Liver (tissue), 9 donors: ENCODE results near the gene FLNA. TPM values are rescaled to one million over a fixed set of nuclear protein-coding genes. Genes with fewer than 3 reads are reported as not detected.

Experiments used
- DNase-seq: peaks from one replicate; pipeline ENCODE4 v3.0.0-alpha.2; 2017; ENCODE audit warnings: low spot score
- H3K27ac ChIP-seq, 2 donors: one replicate each; pipeline ENCODE4 v1.7.0; 2013; ENCODE audit warnings: inconsistent platforms in 2 of 2, low read length in 2 of 2, control low read depth in 1 of 2, low read depth in 1 of 2, mild to moderate bottlenecking in 1 of 2
- H3K27me3 ChIP-seq, 4 donors: one replicate each; pipeline versions ENCODE4 v1.6.1 to v1.7.0; 2013; ENCODE audit warnings: low read length in 3 of 4, inconsistent platforms in 1 of 4, mild to moderate bottlenecking in 1 of 4, moderate library complexity in 1 of 4; ENCODE audit not compliant: control insufficient read depth in 4 of 4, insufficient read depth in 4 of 4
- H3K36me3 ChIP-seq, 4 donors: one replicate each; pipeline versions ENCODE4 v1.6.1 to v1.7.0; 2013; ENCODE audit warnings: low read length in 3 of 4, mild to moderate bottlenecking in 3 of 4, low read depth in 1 of 4, moderate library complexity in 1 of 4; ENCODE audit not compliant: control insufficient read depth in 4 of 4, insufficient read depth in 3 of 4
- H3K4me1 ChIP-seq, 4 donors: one replicate each; pipeline versions ENCODE4 v1.6.1 to v1.7.0; 2013; ENCODE audit warnings: low read length in 3 of 4, mild to moderate bottlenecking in 3 of 4, moderate library complexity in 1 of 4; ENCODE audit not compliant: control insufficient read depth in 4 of 4, insufficient read depth in 4 of 4
- H3K4me3 ChIP-seq, 3 donors: one replicate each; pipeline versions ENCODE4 v1.6.1 to v1.7.0; 2013; ENCODE audit warnings: low read length in 3 of 3, control low read depth in 1 of 3, low read depth in 1 of 3, mild to moderate bottlenecking in 1 of 3
- H3K9ac ChIP-seq, 2 donors: one replicate each; pipeline ENCODE4 v1.7.0; 2013; ENCODE audit warnings: low read length in 2 of 2, mild to moderate bottlenecking in 2 of 2, moderate library complexity in 2 of 2, control low read depth in 1 of 2, low read depth in 1 of 2
- H3K9me3 ChIP-seq, 4 donors: one replicate each; pipeline versions ENCODE4 v1.6.1 to v1.7.0; 2013; ENCODE audit warnings: low read length in 3 of 4; ENCODE audit not compliant: control insufficient read depth in 4 of 4
- FOXA1 ChIP-seq: IDR thresholded peaks from 2 replicates; pipeline ENCODE4 v1.6.1; 2016; ENCODE audit warnings: antibody characterized with exemption
- FOXA2 ChIP-seq: IDR thresholded peaks from 2 replicates; pipeline ENCODE4 v1.6.1; 2016; ENCODE audit warnings: antibody characterized with exemption
- GABPA ChIP-seq, 2 donors: IDR thresholded peaks in 1 of 2; conservative IDR thresholded peaks in 1 of 2; 2 replicates each; pipeline ENCODE4 v1.6.1; 2016; ENCODE audit warnings: antibody characterized with exemption in 2 of 2, mild to moderate bottlenecking in 1 of 2, moderate library complexity in 1 of 2
- HNF4A ChIP-seq, 2 donors: conservative IDR thresholded peaks; 2 replicates each; pipeline ENCODE4 v1.6.1; 2016; ENCODE audit warnings: antibody characterized with exemption in 2 of 2, mild to moderate bottlenecking in 2 of 2
- JUND ChIP-seq, 2 donors: IDR thresholded peaks; 2 replicates each; pipeline ENCODE4 v1.6.1; 2016; ENCODE audit warnings: antibody characterized with exemption in 2 of 2
- NR2F2 ChIP-seq: IDR thresholded peaks from 2 replicates; pipeline ENCODE4 v1.6.1; 2016; ENCODE audit warnings: antibody characterized with exemption
- RAD21 ChIP-seq, 2 donors: IDR thresholded peaks; 2 replicates each; pipeline ENCODE4 v1.6.1; 2016; ENCODE audit warnings: antibody characterized with exemption in 2 of 2, mild to moderate bottlenecking in 2 of 2
- RXRA ChIP-seq, 2 donors: IDR thresholded peaks; 2 replicates each; pipeline ENCODE4 v1.6.1; 2017 to 2018; ENCODE audit warnings: antibody characterized with exemption in 2 of 2, mild to moderate bottlenecking in 1 of 2
- SP1 ChIP-seq: IDR thresholded peaks from 2 replicates; pipeline ENCODE4 v1.6.1; 2018; ENCODE audit warnings: antibody characterized with exemption, mild to moderate bottlenecking
- TAF1 ChIP-seq: conservative IDR thresholded peaks from 2 replicates; pipeline ENCODE4 v1.6.1; 2016; ENCODE audit warnings: antibody characterized with exemption, mild to moderate bottlenecking
- WGBS: extraction: QIAGEN DNeasy Blood & Tissue Kit; methylation state at CpG from one replicate; pipeline ENCODE4 v1.1.7; 2013; 5-methylcytosine and 5-hydroxymethylcytosine counted together
- polyA plus RNA-seq, 2 donors: library from polyadenylated mRNA; stranded (reverse) in 1 of 2; unstranded in 1 of 2; fragments of 200-250 nt in 1 of 2; fragments of >200 nt in 1 of 2; fragmentation: Nextera tagmentation in 1 of 2; extraction: Ambion mirVana in 1 of 2; gene quantifications; one replicate each; pipeline versions ENCODE4 v1.2.1 to v1.2.3, GENCODE V29; 2013 to 2015
- total RNA-seq, 2 donors: library from RNA; depleted of rRNA; stranded (reverse); fragments of >200 nt; gene quantifications; one replicate each; pipeline ENCODE4 v1.2.3, GENCODE V29; 2014
- TF ChIP-seq, protein P1 (sequence below): fragments of 150-350 bp; IDR thresholded peaks from 2 replicates; pipeline ENCODE4 v1.5.1; 2017; ENCODE audit warnings: improper control_type of control experiment, low read depth, low read length; ENCODE audit not compliant: missing input control
- TF ChIP-seq, protein P2 (sequence below): IDR thresholded peaks from 2 replicates; pipeline ENCODE4 v1.6.1; 2016; ENCODE audit warnings: antibody characterized with exemption
- TF ChIP-seq, protein P3 (sequence below): IDR thresholded peaks from 2 replicates; pipeline ENCODE4 v1.6.1; 2016; ENCODE audit warnings: antibody characterized with exemption
- TF ChIP-seq, protein P4 (sequence below): IDR thresholded peaks from 2 replicates; pipeline ENCODE4 v1.6.1; 2016; ENCODE audit warnings: antibody characterized with exemption
- donor health status: healthy.
- donor health status: healthy.
- donor health status: healthy.
- donor health status: healthy.
- donor health status: healthy.

FLNA gene
- total and polyA plus RNA-seq, 4 donors, result 23.4 to 152 (median 118) TPM

DNA sequence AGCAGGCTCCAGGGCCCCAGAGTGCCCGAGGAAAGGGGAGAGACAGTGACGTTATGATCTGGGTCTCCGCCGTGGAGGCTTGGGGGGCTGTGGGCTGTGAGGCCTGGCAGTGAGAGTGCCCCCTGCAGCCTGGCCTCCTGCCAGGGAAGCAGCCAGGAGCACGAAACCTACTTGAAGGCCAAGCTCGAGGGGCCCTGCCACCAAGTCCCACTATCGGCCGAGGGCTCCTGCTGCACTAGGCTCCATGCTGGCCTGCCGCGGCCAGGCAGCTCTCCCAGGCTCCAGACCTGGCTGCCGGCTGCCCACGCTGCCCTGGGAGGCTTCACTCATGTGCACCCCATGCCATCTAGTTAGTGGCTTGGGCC is 18.7 kb downstream of the FLNA start (continued):
- TF ChIP-seq, protein P1, sequence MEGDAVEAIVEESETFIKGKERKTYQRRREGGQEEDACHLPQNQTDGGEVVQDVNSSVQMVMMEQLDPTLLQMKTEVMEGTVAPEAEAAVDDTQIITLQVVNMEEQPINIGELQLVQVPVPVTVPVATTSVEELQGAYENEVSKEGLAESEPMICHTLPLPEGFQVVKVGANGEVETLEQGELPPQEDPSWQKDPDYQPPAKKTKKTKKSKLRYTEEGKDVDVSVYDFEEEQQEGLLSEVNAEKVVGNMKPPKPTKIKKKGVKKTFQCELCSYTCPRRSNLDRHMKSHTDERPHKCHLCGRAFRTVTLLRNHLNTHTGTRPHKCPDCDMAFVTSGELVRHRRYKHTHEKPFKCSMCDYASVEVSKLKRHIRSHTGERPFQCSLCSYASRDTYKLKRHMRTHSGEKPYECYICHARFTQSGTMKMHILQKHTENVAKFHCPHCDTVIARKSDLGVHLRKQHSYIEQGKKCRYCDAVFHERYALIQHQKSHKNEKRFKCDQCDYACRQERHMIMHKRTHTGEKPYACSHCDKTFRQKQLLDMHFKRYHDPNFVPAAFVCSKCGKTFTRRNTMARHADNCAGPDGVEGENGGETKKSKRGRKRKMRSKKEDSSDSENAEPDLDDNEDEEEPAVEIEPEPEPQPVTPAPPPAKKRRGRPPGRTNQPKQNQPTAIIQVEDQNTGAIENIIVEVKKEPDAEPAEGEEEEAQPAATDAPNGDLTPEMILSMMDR, result no peak
- TF ChIP-seq HNF4A (conservative IDR thresholded peaks at IDR 0.05), result no peak
- TF ChIP-seq JUND (IDR thresholded peaks at IDR 0.05), result no peak
- TF ChIP-seq GABPA (IDR thresholded peaks at IDR 0.05 in 1 of 2, conservative IDR thresholded peaks at IDR 0.05 in 1 of 2), result no peak
- TF ChIP-seq, protein P2, sequence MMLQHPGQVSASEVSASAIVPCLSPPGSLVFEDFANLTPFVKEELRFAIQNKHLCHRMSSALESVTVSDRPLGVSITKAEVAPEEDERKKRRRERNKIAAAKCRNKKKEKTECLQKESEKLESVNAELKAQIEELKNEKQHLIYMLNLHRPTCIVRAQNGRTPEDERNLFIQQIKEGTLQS, result no peak
- no peak for TF ChIP-seq RXRA (IDR thresholded peaks at IDR 0.05)
- TF ChIP-seq SP1, result no peak
- no peak for TF ChIP-seq FOXA2
- no peak for TF ChIP-seq FOXA1
- TF ChIP-seq, protein P3, sequence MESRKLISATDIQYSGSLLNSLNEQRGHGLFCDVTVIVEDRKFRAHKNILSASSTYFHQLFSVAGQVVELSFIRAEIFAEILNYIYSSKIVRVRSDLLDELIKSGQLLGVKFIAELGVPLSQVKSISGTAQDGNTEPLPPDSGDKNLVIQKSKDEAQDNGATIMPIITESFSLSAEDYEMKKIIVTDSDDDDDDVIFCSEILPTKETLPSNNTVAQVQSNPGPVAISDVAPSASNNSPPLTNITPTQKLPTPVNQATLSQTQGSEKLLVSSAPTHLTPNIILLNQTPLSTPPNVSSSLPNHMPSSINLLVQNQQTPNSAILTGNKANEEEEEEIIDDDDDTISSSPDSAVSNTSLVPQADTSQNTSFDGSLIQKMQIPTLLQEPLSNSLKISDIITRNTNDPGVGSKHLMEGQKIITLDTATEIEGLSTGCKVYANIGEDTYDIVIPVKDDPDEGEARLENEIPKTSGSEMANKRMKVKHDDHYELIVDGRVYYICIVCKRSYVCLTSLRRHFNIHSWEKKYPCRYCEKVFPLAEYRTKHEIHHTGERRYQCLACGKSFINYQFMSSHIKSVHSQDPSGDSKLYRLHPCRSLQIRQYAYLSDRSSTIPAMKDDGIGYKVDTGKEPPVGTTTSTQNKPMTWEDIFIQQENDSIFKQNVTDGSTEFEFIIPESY, result no peak

DNA sequence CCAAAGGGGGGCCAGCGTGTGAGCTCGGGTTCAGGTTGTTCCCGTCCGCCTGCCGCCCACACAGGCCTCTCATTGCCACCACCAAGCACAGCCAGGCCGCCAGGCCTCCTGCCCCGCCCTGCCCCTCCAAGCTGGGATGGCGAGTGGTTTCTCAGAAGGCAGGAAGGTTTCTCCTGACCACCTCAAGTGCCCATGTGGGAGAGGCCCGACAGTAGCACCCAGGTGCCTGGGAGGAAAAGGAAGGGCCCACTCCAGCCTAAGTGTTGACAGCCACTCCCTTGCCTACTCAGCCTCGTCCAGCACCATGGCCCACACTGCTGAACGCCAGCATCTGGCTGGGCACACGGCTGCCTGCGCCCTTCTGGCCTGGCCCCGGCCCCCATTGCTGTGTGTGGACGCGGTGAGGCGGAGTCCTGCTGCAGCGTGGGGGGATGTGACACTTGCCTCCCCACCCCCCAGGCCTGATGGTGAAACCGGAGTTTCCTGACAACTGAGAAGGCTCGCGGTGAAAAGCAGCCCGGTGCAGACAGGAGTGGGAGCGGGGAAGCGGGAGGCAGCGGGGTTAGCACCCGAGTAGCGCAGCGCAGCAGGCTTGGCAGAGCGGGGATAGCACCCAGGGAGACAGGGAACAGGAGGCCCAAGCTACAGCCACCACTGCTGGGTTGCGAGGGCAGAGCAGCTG is 19.2 kb downstream of the FLNA start:
- no peaks in the 10 kb centered on the region for H3K9me3 ChIP-seq
- 88% methylated on average over 30 of the region's 30 CpGs for WGBS
- no peak overlapping the region for H3K27ac ChIP-seq
- no peak overlapping the region for H3K9ac ChIP-seq
- no peak for DNase-seq
- TF ChIP-seq GABPA (IDR thresholded peaks at IDR 0.05 in 1 of 2, conservative IDR thresholded peaks at IDR 0.05 in 1 of 2), result no peak
- TF ChIP-seq NR2F2, result no peak
- TF ChIP-seq, protein P1, result no peak
- TF ChIP-seq, protein P4, sequence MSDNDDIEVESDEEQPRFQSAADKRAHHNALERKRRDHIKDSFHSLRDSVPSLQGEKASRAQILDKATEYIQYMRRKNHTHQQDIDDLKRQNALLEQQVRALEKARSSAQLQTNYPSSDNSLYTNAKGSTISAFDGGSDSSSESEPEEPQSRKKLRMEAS, result no peak
- TF ChIP-seq SP1, result no peak
- no peak for TF ChIP-seq RXRA (IDR thresholded peaks at IDR 0.05)
- TF ChIP-seq, protein P2, result no peak
- TF ChIP-seq FOXA2, result no peak
- no peak for TF ChIP-seq TAF1
- TF ChIP-seq, protein P3, result no peak
- TF ChIP-seq FOXA1, result no peak
- no peak for TF ChIP-seq RAD21 (IDR thresholded peaks at IDR 0.05)
- no peak overlapping the region for H3K4me3 ChIP-seq
- H3K4me1 ChIP-seq, result peaks cover 5 to 32% (median 9%) of the 10 kb centered on the region in 4 donors
- no peaks in the 10 kb centered on the region for H3K27me3 ChIP-seq
- peaks cover 0 to 6% (median 5%) of the 10 kb centered on the region in 4 donors for H3K36me3 ChIP-seq
